ENCODE measurements around the gene GPR39. TPM values are rescaled to one million over a fixed set of nuclear protein-coding genes. Genes with fewer than 3 reads are reported as not detected.

Gene GPR39
- total RNA-seq, 4 donors from 2014 or later: 0.15 TPM; not detected in 3

DNA sequence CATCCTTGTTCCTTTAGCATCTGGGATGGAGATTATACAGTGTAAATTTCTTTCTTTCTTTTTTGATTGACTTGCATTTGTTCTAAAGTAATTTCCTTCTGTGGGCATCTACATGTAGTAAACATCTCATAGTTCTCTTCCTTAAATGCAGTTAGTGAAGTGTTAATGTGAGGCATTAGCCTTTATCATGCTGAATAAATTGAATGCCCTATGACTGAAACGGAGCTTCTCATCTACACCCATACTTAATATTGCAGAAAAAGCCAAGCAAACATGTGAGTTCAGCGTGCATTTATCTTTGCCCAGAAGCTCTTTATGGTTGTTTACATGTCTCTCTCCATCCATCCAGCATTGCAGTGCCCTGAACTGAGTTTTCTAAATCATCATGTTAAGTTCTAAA is 195.1 kb downstream of the GPR39 start:
- DNase-seq (no peak), ATAC-seq (no peak)
- in situ Hi-C loops (cut with MboI; ENCODE audit: low sequenced_read_pairs in 4 of 4): no loop called here
- no peak overlapping the region for H3K4me3 ChIP-seq
- intact Hi-C loops (cut with DNase I; ENCODE audit: low total_unique reads): no loop called here
- no peaks in the 10 kb centered on the region for H3K36me3 ChIP-seq
- TF ChIP-seq, protein P1, sequence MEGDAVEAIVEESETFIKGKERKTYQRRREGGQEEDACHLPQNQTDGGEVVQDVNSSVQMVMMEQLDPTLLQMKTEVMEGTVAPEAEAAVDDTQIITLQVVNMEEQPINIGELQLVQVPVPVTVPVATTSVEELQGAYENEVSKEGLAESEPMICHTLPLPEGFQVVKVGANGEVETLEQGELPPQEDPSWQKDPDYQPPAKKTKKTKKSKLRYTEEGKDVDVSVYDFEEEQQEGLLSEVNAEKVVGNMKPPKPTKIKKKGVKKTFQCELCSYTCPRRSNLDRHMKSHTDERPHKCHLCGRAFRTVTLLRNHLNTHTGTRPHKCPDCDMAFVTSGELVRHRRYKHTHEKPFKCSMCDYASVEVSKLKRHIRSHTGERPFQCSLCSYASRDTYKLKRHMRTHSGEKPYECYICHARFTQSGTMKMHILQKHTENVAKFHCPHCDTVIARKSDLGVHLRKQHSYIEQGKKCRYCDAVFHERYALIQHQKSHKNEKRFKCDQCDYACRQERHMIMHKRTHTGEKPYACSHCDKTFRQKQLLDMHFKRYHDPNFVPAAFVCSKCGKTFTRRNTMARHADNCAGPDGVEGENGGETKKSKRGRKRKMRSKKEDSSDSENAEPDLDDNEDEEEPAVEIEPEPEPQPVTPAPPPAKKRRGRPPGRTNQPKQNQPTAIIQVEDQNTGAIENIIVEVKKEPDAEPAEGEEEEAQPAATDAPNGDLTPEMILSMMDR (IDR thresholded peaks at IDR 0.05 in 4 of 5, conservative IDR thresholded peaks at IDR 0.05 in 1 of 5): no peak
- TF ChIP-seq POLR2A (IDR thresholded peaks at IDR 0.05): no peak
- no peaks in the 10 kb centered on the region for H3K9me3 ChIP-seq
- H3K4me1 ChIP-seq: no peaks in the 10 kb centered on the region
- no peaks in the 10 kb centered on the region for H3K27me3 ChIP-seq
- no peak overlapping the region for H3K27ac ChIP-seq

- no peak for DNase-seq
- H3K27me3 ChIP-seq: no peaks in the 10 kb centered on the region
- no peak overlapping the region for H3K27ac ChIP-seq
- intact Hi-C loops (cut with DNase I; ENCODE audit: low total_unique reads): no loop called here
- H3K36me3 ChIP-seq: no peaks in the 10 kb centered on the region
- H3K9me3 ChIP-seq: no peaks in the 10 kb centered on the region
- no peak overlapping the region for H3K4me3 ChIP-seq
- in situ Hi-C loops (cut with MboI; ENCODE audit: low sequenced_read_pairs in 4 of 4): no loop called here
- H3K4me1 ChIP-seq: no peaks in the 10 kb centered on the region
- ATAC-seq: no peak
- TF ChIP-seq, protein P1 (IDR thresholded peaks at IDR 0.05 in 4 of 5, conservative IDR thresholded peaks at IDR 0.05 in 1 of 5): no peak
- no peak for TF ChIP-seq POLR2A (IDR thresholded peaks at IDR 0.05)
Measured at GRCh38 chr2:132615329-132616085, 198.9 kb downstream of the GPR39 start.

- Histone ChIP-seq H3K4me1 (no peaks in the 10 kb centered on the region), H3K9me3 (no peaks in the 10 kb centered on the region), H3K4me3 (no peak overlapping the region), H3K27me3 (peaks cover 0 to 4% (median 0%) of the 10 kb centered on the region in 3 donors), H3K27ac (no peak overlapping the region), H3K36me3 (no peaks in the 10 kb centered on the region)
- DNase-seq (no peak), ATAC-seq (no peak)
- TF ChIP-seq, protein P1 (IDR thresholded peaks at IDR 0.05 in 4 of 5, conservative IDR thresholded peaks at IDR 0.05 in 1 of 5): no peak
- no peak for TF ChIP-seq POLR2A (IDR thresholded peaks at IDR 0.05)
- in situ Hi-C loops (cut with MboI; ENCODE audit: low sequenced_read_pairs in 4 of 4): no loop called here
- intact Hi-C loops (cut with DNase I; ENCODE audit: low total_unique reads): no loop called here
Measured at GRCh38 chr2:132617989-132618388, 201.4 kb downstream of the GPR39 start.

DNA sequence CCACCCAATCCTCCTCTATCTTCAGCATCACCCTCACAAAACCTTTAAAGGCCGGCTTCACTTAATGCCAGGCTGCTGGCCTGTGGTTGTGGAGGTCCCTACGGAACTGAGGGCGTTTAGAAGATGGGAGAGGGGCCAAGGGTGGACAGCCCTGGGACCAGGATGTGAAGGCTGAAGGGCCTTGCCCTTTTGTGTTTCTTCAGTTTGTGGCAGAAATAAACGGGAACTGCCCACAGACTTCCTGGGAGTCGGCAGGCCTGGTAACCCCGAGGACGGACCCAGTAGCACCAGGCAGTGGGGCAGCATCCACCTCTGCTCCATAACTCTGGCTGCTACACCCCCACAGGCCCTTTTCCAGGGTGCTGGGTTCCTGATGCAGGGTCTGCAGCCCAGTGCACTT is 202.1 kb downstream of the GPR39 start:
- in situ Hi-C loops (cut with MboI; ENCODE audit: low sequenced_read_pairs in 4 of 4): no loop called here
- no peak for ATAC-seq
- H3K4me3 ChIP-seq: no peak overlapping the region
- no peaks in the 10 kb centered on the region for H3K9me3 ChIP-seq
- intact Hi-C loops (cut with DNase I; ENCODE audit: low total_unique reads): no loop called here
- TF ChIP-seq POLR2A (IDR thresholded peaks at IDR 0.05): no peak
- TF ChIP-seq, protein P1 (IDR thresholded peaks at IDR 0.05 in 4 of 5, conservative IDR thresholded peaks at IDR 0.05 in 1 of 5): no peak
- no peak for DNase-seq
- peaks cover 0 to 4% (median 0%) of the 10 kb centered on the region in 3 donors for H3K27me3 ChIP-seq
- no peak overlapping the region for H3K27ac ChIP-seq
- no peaks in the 10 kb centered on the region for H3K36me3 ChIP-seq
- no peaks in the 10 kb centered on the region for H3K4me1 ChIP-seq

Data from gastrocnemius medialis (tissue), 4 donors.